Retinal pigment epithelial cell (primary cell): ENCODE measurements around the gene AGAP1.

Experiments
- DNase-seq: peaks from one replicate; pipeline ENCODE4 v3.0.0-alpha.2; 2010; ENCODE audit warnings: low read depth
- H3K4me3 ChIP-seq: 2 replicates; pipeline ENCODE4 v1.5.1; 2011; ENCODE audit warnings: mild to moderate bottlenecking, low read length, control low read depth, moderate library complexity
- TF ChIP-seq, protein P1 (sequence below): conservative IDR thresholded peaks from 2 replicates; pipeline ENCODE4 v1.5.1; 2011; ENCODE audit warnings: low read depth, low read length, control low read depth, inconsistent platforms

AGAP1 gene

DNA sequence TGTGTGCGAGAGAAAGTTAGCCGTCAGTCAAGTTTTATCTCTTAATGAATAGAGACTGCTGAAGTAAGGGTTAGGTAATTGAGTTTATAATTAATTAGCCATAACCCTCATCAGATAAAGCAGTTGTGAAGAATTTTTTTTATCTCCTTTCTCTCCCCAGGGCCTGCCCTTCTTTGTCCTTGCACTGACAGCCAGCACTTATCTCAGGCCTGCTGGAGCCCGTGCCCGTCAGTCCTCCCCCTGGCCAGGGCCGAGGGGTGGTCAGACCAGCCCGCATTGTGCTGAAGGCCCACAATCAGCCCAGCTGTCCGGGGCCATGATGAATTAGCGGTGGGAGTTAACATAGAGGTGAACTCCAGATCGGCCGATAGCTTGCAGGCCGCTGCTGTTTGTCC, 358.7 kb downstream of the AGAP1 start:
- no peak for DNase-seq
- TF ChIP-seq, protein P1, sequence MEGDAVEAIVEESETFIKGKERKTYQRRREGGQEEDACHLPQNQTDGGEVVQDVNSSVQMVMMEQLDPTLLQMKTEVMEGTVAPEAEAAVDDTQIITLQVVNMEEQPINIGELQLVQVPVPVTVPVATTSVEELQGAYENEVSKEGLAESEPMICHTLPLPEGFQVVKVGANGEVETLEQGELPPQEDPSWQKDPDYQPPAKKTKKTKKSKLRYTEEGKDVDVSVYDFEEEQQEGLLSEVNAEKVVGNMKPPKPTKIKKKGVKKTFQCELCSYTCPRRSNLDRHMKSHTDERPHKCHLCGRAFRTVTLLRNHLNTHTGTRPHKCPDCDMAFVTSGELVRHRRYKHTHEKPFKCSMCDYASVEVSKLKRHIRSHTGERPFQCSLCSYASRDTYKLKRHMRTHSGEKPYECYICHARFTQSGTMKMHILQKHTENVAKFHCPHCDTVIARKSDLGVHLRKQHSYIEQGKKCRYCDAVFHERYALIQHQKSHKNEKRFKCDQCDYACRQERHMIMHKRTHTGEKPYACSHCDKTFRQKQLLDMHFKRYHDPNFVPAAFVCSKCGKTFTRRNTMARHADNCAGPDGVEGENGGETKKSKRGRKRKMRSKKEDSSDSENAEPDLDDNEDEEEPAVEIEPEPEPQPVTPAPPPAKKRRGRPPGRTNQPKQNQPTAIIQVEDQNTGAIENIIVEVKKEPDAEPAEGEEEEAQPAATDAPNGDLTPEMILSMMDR = no peak
- H3K4me3 ChIP-seq = no peak overlapping the region

DNA sequence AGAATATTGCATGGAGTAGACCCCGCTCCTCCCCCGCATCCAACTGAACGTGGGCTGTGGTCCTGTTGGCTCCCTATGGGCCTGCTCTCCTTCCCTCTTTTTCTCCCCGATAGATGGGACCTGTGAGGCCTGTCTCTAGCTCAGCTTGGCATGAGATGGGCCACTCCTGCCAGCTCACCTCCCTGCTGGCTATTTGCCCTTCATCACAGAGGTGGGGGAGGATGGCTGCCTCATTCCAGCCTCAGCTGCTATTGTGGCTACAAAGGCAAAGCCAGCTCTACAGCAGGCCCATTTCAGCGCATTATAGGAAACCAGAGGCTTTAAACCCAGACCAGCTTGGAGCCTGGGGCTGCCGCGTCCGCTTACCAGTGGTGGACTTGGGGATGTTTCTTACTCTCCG, 360.4 kb downstream of the AGAP1 start:
- no peak for DNase-seq
- TF ChIP-seq, protein P1 = no peak
- no peak overlapping the region for H3K4me3 ChIP-seq

GRCh38 chr2:235855011-235855410, 361.2 kb downstream of the AGAP1 start:
- no peak overlapping the region for H3K4me3 ChIP-seq
- TF ChIP-seq, protein P1 = no peak
- DNase-seq = no peak

GRCh38 chr2:235856151-235856854, 362.5 kb downstream of the AGAP1 start:
- H3K4me3 ChIP-seq = no peak overlapping the region
- TF ChIP-seq, protein P1 = no peak
- no peak for DNase-seq

- DNase-seq = no peak
- H3K4me3 ChIP-seq = no peak overlapping the region
- TF ChIP-seq, protein P1 = no peak
Observed at GRCh38 chr2:235857598-235857997, 363.8 kb downstream of the AGAP1 start.

- no peak for DNase-seq
- no peak overlapping the region for H3K4me3 ChIP-seq
- TF ChIP-seq, protein P1 = no peak
Observed at GRCh38 chr2:235858881-235859280, 365.0 kb downstream of the AGAP1 start.

DNA sequence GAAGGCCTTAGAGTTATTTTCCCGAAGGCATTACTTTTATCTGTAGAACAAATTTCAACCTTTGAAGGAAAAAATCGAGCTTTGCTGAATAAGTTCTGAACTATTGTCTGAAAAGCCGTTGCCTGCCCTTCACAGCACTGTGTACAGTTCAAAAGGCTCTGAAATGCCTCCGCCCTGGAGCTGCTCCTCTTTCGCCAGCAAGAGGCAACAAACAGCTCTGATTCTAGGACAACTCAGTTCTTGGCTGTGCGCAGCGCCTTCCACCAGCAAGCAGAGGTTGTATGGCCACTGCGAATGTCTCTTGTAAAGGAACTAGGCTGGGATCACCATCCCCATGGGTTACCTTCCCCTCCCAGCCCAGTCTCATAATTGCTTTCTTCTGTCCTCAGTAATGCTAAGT, 365.8 kb downstream of the AGAP1 start:
- no peak overlapping the region for H3K4me3 ChIP-seq
- DNase-seq = no peak
- TF ChIP-seq, protein P1 = no peak
